Panc1 (cell line): Measurements from ENCODE around the gene PHKA1. TPM values are rescaled to one million over a fixed set of nuclear protein-coding genes. Genes with fewer than 3 reads are reported as not detected.

ENCODE experiments used
- ATAC-seq: fragments of 200-7000 bp; cut with Tn5 transposase; 2 replicates; pipeline ENCODE4 v1.9.1; 2020; ENCODE audit warnings: mild to moderate bottlenecking, moderate library complexity
- BruUV-seq: library from RNA; stranded (reverse); fragments of 400-500 nt; replicated peaks from 2 replicates; lab custom pipeline; 2021; lab: Mats Ljungman, UMichigan
- CTCF ChIA-PET: fragments of 300-600 bp; sonication (Branson Sonifier 250); formaldehyde crosslinking; loops from one replicate; lab custom pipeline; 2022; ENCODE audit warnings: antibody characterized with exemption; lab: Charles Lee
- POLR2A ChIA-PET: fragments of 300-600 bp; sonication (Branson Sonifier 250); formaldehyde crosslinking; loops from one replicate; lab custom pipeline; 2022; ENCODE audit warnings: antibody characterized with exemption; lab: Charles Lee
- DNase-seq: peaks from one replicate; pipeline ENCODE4 v3.0.0-alpha.2; 2010; ENCODE audit warnings: low read depth, low spot score
- H3K27ac ChIP-seq: 2 replicates; pipeline ENCODE4 v1.5.1; 2011; ENCODE audit warnings: mild to moderate bottlenecking, low read length, inconsistent platforms
- H3K27me3 ChIP-seq: fragments of 200-500 bp; sonication (Bioruptor generic); 2 replicates; pipeline ENCODE4 v1.6.0; 2014; ENCODE audit warnings: low read length, inconsistent platforms; ENCODE audit not compliant: control insufficient read depth, insufficient read depth
- H3K36me3 ChIP-seq: fragments of 200-500 bp; sonication (Bioruptor generic); 2 replicates; pipeline ENCODE4 v1.5.1; 2014; ENCODE audit warnings: inconsistent platforms, mild to moderate bottlenecking, low read length, moderate library complexity; ENCODE audit not compliant: control insufficient read depth, insufficient read depth
- H3K4me1 ChIP-seq: 2 replicates; pipeline ENCODE4 v1.5.1; 2011; ENCODE audit warnings: inconsistent platforms, mild to moderate bottlenecking, low read length, moderate library complexity; ENCODE audit not compliant: control insufficient read depth, insufficient read depth
- H3K4me3 ChIP-seq, 2 experiments: 2 replicates each; pipeline ENCODE4 v1.5.1; 2011 to 2012; ENCODE audit warnings: low read depth in 2 of 2, low read length in 2 of 2, mild to moderate bottlenecking in 2 of 2, inconsistent platforms in 1 of 2, moderate library complexity in 1 of 2
- H3K9me3 ChIP-seq: fragments of 200-500 bp; sonication (Bioruptor generic); 2 replicates; pipeline ENCODE4 v1.5.1; 2014; ENCODE audit warnings: low read depth, mild to moderate bottlenecking, inconsistent platforms, low read length, moderate library complexity; ENCODE audit not compliant: control insufficient read depth, insufficient read depth
- CTCF ChIP-seq: fragments of 450-650 bp; IDR thresholded peaks from 2 replicates; pipeline ENCODE4 v1.5.1; 2017; ENCODE audit warnings: mild to moderate bottlenecking
- POLR2AphosphoS5 ChIP-seq: IDR thresholded peaks from 2 replicates; pipeline ENCODE4 v1.6.1; 2012; ENCODE audit warnings: mild to moderate bottlenecking, low read depth, low read length, moderate library complexity
- REST ChIP-seq, 2 experiments: IDR thresholded peaks; 2 replicates each; pipeline ENCODE4 v1.6.1; 2011 to 2012; ENCODE audit warnings: low read depth in 2 of 2, control low read depth in 1 of 2, low read length in 1 of 2, mild to moderate bottlenecking in 1 of 2, moderate library complexity in 1 of 2; ENCODE audit not compliant: insufficient read depth in 1 of 2
- SIN3A ChIP-seq: IDR thresholded peaks from 2 replicates; pipeline ENCODE4 v1.6.1; 2012; ENCODE audit warnings: low read depth, mild to moderate bottlenecking, low read length, moderate library complexity, borderline replicate concordance; ENCODE audit not compliant: insufficient read depth
- TCF7L2 ChIP-seq: IDR thresholded peaks from 2 replicates; pipeline ENCODE4 v1.6.1; 2011; ENCODE audit warnings: mild to moderate bottlenecking, low read depth, low read length, inconsistent platforms
- in situ Hi-C: cut with HindIII; loops from 2 replicates; pipeline ENCODE4 v1.10.0; 2016; ENCODE audit warnings: low sequenced_read_pairs, low pct_unique_long_range_greater_than_20kb
- intact Hi-C: fragments of 100-400 bp; cut with micrococcal nuclease; formaldehyde crosslinking; loops from one replicate; pipeline ENCODE4 v1.10.0; 2022; ENCODE audit not compliant: unreplicated experiment
- total RNA-seq: library from RNA; stranded (reverse); gene quantifications from one replicate; pipeline ENCODE4 v1.2.1, GENCODE V29; 2021; ENCODE audit not compliant: unreplicated experiment

PHKA1 gene
- total RNA-seq, 1 experiment from 2014 or later, result 28.6 TPM

DNA sequence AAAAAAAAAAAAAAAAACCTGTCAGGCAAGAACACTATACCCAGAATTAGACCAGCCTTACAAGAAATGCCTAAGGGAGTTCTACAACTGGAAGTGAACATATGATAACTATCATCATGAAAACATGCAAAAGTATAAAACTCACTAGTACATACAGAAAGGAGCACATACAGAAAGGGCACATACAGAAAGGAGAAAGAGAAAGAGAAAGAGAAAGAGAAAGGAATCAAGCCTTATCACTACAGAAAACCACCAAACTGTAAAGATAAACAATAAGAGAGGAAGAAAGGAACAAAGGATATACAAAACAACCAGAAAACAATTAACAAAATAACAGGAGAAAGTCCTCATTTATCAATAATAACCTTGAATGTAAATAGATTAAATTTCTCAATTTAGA is 50.4 kb downstream of the PHKA1 start:
- Histone ChIP-seq H3K27ac (no peak overlapping the region), H3K4me3 (no peak overlapping the region), H3K4me1 (no peaks in the 10 kb centered on the region), H3K27me3 (no peaks in the 10 kb centered on the region), H3K9me3 (no peaks in the 10 kb centered on the region), H3K36me3 (peaks cover 8% of the 10 kb centered on the region; the same call in 1 of the 2 replicates)
- intact Hi-C loops (no loop called here), in situ Hi-C loops (no loop called here)
- ATAC-seq, result no peak
- ChIA-PET CTCF (no interaction called here), POLR2A (no interaction called here)
- no peak for DNase-seq
- no TSS peak for BruUV-seq
- TF ChIP-seq POLR2AphosphoS5 (no peak), CTCF (no peak), REST (IDR thresholded peaks at IDR 0.05; ENCODE audit: insufficient read depth in 1 of 2, low read depth in 2 of 2, low read length in 1 of 2) (no peak), TCF7L2 (no peak), SIN3A (no peak)

DNA sequence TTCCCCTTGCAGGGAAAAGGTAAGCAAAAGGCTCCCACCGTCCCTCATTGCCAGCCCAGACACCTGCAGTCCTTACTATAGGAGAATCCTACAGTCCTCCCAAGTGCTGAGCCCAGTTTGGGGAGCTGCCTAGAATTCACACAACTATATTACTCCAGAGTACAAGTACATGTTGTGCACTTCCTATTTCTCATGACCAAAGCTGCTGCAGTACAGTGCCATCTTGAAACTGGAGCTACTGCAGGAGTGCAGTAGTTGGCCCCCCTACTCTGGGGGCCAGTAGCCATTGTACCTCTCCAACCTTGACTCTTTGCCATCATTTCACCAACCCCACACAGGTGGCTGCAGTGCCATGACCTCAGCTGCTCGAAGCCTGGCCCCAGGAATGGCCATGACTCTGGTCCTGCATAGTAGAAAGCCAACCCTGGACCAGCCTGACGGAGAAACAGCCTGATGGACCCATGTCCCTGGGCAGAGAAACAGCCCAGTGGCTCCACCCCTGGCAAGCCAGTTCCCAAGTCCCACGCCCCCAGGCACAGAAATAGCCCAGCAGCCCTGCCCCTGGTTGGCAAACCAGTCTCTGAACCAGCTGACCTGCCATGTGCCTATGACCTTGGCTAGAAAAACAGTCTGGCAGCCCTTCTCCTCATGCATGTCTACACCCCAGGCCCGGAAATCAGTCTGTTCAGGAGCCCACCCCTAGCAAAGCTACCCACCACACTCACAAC is 51.9 kb downstream of the PHKA1 start:
- TF ChIP-seq SIN3A (no peak), CTCF (no peak), TCF7L2 (no peak), POLR2AphosphoS5 (no peak), REST (IDR thresholded peaks at IDR 0.05; ENCODE audit: insufficient read depth in 1 of 2, low read depth in 2 of 2, low read length in 1 of 2) (no peak)
- Histone ChIP-seq H3K27me3 (no peaks in the 10 kb centered on the region), H3K9me3 (no peaks in the 10 kb centered on the region), H3K4me1 (no peaks in the 10 kb centered on the region), H3K4me3 (no peak overlapping the region), H3K36me3 (peaks cover 7% of the 10 kb centered on the region), H3K27ac (no peak overlapping the region)
- POLR2A ChIA-PET, result no interaction called here
- DNase-seq, result no peak
- intact Hi-C loops, result no loop called here
- in situ Hi-C loops, result no loop called here
- no TSS peak for BruUV-seq
- no peak for ATAC-seq
- CTCF ChIA-PET, result no interaction called here
